Activated CD4-positive, alpha-beta T cell treated with anti-CD3 and anti-CD28 coated beads for 36 hours (primary cell): ENCODE measurements around the gene REC8. TPM values are rescaled to one million over a fixed set of nuclear protein-coding genes. Genes with fewer than 3 reads are reported as not detected.
A peak's percentile ranks its signal among the peaks of the same experiment; 100 is the strongest.

ENCODE experiments used
- ATAC-seq: fragments of 200-7000 bp; cut with Tn5 transposase; one replicate; pipeline ENCODE4 v1.10.0; 2021; ENCODE audit warnings: mild to moderate bottlenecking, moderate library complexity
- CTCF ChIA-PET: fragments of 350-600 bp; sonication (Branson Sonifier 250); formaldehyde crosslinking; loops from one replicate; lab custom pipeline; 2021; ENCODE audit warnings: antibody characterized with exemption; lab: Charles Lee
- POLR2A ChIA-PET: fragments of 350-600 bp; sonication (Branson Sonifier 250); formaldehyde crosslinking; loops from one replicate; lab custom pipeline; 2021; ENCODE audit warnings: antibody characterized with exemption, inconsistent platforms; lab: Charles Lee
- DNase-seq: peaks from one replicate; pipeline ENCODE4 v3.0.0-alpha.2; 2020
- H3K27ac Mint-ChIP-seq: one replicate; pipeline ENCODE4 v1.8.0; 2021; ENCODE audit warnings: mixed read lengths
- H3K27me3 Mint-ChIP-seq: one replicate; pipeline ENCODE4 v1.8.0; 2021; ENCODE audit warnings: mixed read lengths
- H3K36me3 Mint-ChIP-seq: one replicate; pipeline ENCODE4 v1.8.0; 2021; ENCODE audit warnings: low read depth, mixed read lengths
- H3K4me1 Mint-ChIP-seq: one replicate; pipeline ENCODE4 v1.8.0; 2021; ENCODE audit warnings: mixed read lengths
- H3K4me3 Mint-ChIP-seq: one replicate; pipeline ENCODE4 v1.8.0; 2021; ENCODE audit warnings: mild to moderate bottlenecking, moderate library complexity, mixed read lengths
- H3K9me3 Mint-ChIP-seq: one replicate; pipeline ENCODE4 v1.8.0; 2021; ENCODE audit warnings: low read depth, mixed read lengths
- intact Hi-C, 2 experiments: fragments of 100-400 bp; cut with DNase I in 1 of 2; cut with micrococcal nuclease in 1 of 2; formaldehyde crosslinking; loops; one replicate each; pipeline versions ENCODE4 v1.14.2 to v1.15.1; 2022 to 2024; cut with DNase I, micrococcal nuclease
- total RNA-seq, 2 experiments: library from RNA; stranded (reverse); gene quantifications; one replicate each; pipeline ENCODE4 v1.2.3, GENCODE V29; 2021

Gene REC8
- total RNA-seq, 2 experiments from 2014 or later: 25.6 to 27.7 TPM

DNA sequence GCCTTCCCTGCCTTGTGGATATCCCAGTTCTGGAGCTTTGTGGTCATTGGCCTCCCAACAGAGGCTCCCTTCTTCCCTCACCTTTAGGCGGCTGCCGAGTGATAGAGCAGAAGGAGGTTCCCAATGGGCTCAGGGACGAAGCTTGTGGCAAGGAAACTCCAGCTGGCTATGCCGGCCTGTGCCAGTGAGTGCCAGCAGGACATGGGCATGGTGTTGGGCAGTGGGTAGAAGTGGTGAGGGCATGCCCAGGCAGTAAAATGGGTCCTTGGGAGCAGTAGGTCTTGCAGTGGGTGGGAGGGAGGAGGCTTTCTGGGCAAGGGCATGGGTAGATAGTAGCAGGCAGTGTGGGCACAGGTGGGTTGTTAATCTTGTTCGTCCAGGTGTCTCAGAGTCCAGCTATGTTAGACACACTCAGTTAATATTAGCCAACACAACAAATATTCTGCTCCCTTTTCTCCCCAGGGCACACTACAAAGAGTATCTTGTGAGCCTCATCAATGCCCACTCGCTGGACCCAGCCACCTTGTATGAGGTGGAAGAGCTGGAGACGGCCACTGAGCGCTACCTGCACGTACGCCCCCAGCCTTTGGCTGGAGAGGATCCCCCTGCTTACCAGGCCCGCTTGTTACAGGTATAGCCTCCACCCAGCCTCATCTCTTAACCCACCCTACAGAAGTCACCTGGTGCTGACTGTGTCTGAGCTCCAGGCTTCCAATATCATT, 11.9 kb upstream of the REC8 start:
- ChIA-PET POLR2A (interaction anchor here (1.2 to 3.6 kb wide), 8 partner anchors 9 to 79 kb away, joined by 3 to 36 read pairs (median 7); partner anchors contain the start of genes CHMP4A, DCAF11, EMC9 and NRL), CTCF (interaction anchor here (0.6 to 3.6 kb wide), 15 partner anchors 9 to 147 kb away, joined by 3 to 43 read pairs (median 14); partner anchors contain the start of genes CIDEB, DCAF11, EMC9 and NRL)
- intact Hi-C loops: loop anchor here in 1 of 2 experiments (2.0 kb wide), 1 partner anchor 145 kb away; no protein-coding TSS in a partner anchor
- DNase-seq (no peak), ATAC-seq (no peak)
- no peaks in the 10 kb centered on the region for H3K9me3 Mint-ChIP-seq
- peaks cover 71% of the 10 kb centered on the region for H3K36me3 Mint-ChIP-seq
- no peak overlapping the region for H3K4me3 Mint-ChIP-seq
- peaks cover 32% of the 10 kb centered on the region for H3K4me1 Mint-ChIP-seq
- H3K27me3 Mint-ChIP-seq: no peaks in the 10 kb centered on the region
- H3K27ac Mint-ChIP-seq: peak overlapping the region; percentile 97

DNA sequence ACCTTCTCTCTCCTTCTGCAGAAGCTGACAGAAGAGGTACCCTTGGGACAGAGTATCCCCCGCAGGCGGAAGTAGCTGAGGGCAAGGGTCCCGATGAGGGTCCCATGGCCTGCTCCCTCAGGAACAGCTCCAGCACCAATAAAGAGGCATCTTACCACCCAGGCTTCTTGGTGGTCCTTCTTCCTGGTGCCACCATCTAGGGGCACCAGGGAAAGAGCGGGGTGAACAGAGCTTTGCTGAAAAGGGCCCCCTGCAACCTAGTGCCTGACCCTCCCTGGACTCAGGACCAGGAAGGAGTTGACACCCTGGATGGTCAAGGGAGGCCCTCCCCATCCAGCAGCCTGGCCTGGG, 11.4 kb upstream of the REC8 start:
- CTCF ChIA-PET: interaction anchor here (0.6 to 3.6 kb wide), 27 partner anchors 8 to 172 kb away, joined by 3 to 43 read pairs (median 6); partner anchors contain the start of genes CIDEB, DCAF11, DHRS4L2 and EMC9
- Mint-ChIP-seq H3K27me3 (no peaks in the 10 kb centered on the region), H3K36me3 (peaks cover 72% of the 10 kb centered on the region), H3K9me3 (no peaks in the 10 kb centered on the region), H3K27ac (peak overlapping the region; percentile 97), H3K4me3 (peak overlapping the region; percentile 84), H3K4me1 (peaks cover 35% of the 10 kb centered on the region)
- DNase-seq: no peak
- ATAC-seq: no peak
- intact Hi-C loops: loop anchor here in 1 of 2 experiments (2.0 kb wide), 1 partner anchor 146 kb away; no protein-coding TSS in a partner anchor
- POLR2A ChIA-PET: interaction anchor here (0.6 to 3.6 kb wide), 13 partner anchors 9 to 80 kb away, joined by 3 to 36 read pairs (median 5); partner anchors contain the start of genes CHMP4A, DCAF11, EMC9 and MDP1

DNA sequence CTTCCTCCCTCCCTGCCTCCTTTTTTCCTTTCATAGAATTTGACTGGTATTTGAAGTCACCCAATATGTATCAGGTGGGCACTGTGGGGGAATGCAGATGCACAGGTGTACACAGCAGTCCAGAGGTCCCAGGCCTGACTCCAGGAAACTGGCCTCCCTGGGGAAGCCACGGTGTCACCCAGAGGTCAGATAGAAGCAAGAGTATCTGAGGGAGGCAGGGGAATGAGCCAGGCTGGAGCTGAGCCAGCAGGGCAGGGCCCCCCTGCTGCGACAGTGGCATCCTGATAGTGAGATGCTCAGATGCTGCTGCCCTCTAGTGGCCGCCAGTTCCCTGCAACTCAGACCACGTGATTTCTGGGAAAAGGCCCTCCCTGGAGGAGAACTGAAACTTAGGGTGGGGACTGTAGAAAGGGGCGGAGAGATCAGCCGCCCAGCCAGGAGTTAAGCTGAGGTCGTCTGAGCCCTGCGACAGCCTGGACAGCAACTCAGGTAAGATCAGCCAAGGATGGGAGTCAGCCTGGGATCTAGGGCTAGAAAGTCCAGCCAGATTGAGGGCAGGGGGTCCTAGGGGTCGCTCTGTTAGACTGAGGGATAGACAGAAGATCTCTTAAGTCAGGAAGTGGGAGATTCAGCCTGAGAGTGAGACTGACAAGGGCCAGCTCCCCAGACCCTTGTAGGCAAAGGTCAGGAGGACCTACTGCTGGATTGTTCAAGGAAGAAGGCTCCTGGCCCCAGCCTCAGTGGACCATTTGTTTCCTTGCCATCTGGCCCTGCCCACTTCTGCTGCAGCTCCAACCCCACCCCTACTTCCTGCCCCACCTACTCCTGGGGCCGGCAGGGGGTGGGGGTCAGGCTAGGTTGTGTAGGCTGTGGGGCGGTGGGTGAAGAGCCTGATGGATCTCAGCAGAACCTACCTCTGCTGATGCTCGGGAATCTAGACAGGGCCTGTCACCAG, 10.8 kb upstream of the REC8 start, which contains the start of gene IRF9:
TSS of gene IRF9 (plus strand) at position 416 of the 955 bp plus-strand sequence. CDS start 880 bp downstream, outside the sequence.
- ChIA-PET CTCF (interaction anchor here (0.6 to 3.6 kb wide), 40 partner anchors 9 to 1066 kb away, joined by 3 to 43 read pairs (median 4); partner anchors contain the start of genes C14orf119, CHMP4A, CIDEB and DCAF11), POLR2A (interaction anchor here (0.6 to 3.6 kb wide), 20 partner anchors 8 to 112 kb away, joined by 3 to 36 read pairs (median 5); partner anchors contain the start of genes CHMP4A, DCAF11, EMC9 and IPO4)
- peak within 1 kb of the TSS; percentile 97 for H3K27ac Mint-ChIP-seq
- DNase-seq (peak; percentile 98), ATAC-seq (peak; percentile 89)
- H3K9me3 Mint-ChIP-seq: no peaks in the 10 kb centered on the region
- H3K4me3 Mint-ChIP-seq: peak within 1 kb of the TSS; percentile 84
- intact Hi-C loops: loop anchor here (1.0 to 2.0 kb wide), 17 partner anchors 14 to 269 kb away; partner anchors contain the start of genes DCAF11 (in 2 of the 2), EMC9 (in 2 of the 2), IPO4 (in 2 of the 2) and NRL (in 2 of the 2)
- H3K36me3 Mint-ChIP-seq: peaks cover 73% of the 10 kb centered on the region
- peaks cover 35% of the 10 kb centered on the region for H3K4me1 Mint-ChIP-seq
- H3K27me3 Mint-ChIP-seq: no peaks in the 10 kb centered on the region

DNA sequence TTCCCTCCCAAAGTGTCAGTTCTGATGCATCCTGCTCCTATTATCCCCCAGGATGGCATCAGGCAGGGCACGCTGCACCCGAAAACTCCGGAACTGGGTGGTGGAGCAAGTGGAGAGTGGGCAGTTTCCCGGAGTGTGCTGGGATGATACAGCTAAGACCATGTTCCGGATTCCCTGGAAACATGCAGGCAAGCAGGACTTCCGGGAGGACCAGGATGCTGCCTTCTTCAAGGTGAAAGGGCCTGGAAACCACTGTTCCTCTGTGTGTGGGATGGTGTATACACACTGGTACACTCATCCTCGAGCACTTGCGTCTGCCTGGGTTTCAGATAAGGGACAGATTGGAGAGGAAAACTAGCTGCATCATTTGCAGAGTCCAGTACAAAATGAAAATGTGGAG, 9.8 kb upstream of the REC8 start:
- Mint-ChIP-seq H3K27ac (peak overlapping the region; percentile 97), H3K27me3 (no peaks in the 10 kb centered on the region), H3K4me3 (peak overlapping the region; percentile 84), H3K4me1 (peaks cover 38% of the 10 kb centered on the region), H3K36me3 (peaks cover 76% of the 10 kb centered on the region), H3K9me3 (no peaks in the 10 kb centered on the region)
- intact Hi-C loops: no loop called here
- CTCF ChIA-PET: interaction anchor here (0.6 to 3.6 kb wide), 22 partner anchors 12 to 623 kb away, joined by 3 to 43 read pairs (median 6); partner anchors contain the start of genes CHMP4A, CIDEB, DCAF11 and EMC9
- DNase-seq (peak; percentile 56), ATAC-seq (peak; percentile 13)
- POLR2A ChIA-PET: interaction anchor here (0.6 to 3.6 kb wide), 15 partner anchors 7 to 111 kb away, joined by 3 to 36 read pairs (median 5); partner anchors contain the start of genes DCAF11, EMC9, IPO4 and NRL

DNA sequence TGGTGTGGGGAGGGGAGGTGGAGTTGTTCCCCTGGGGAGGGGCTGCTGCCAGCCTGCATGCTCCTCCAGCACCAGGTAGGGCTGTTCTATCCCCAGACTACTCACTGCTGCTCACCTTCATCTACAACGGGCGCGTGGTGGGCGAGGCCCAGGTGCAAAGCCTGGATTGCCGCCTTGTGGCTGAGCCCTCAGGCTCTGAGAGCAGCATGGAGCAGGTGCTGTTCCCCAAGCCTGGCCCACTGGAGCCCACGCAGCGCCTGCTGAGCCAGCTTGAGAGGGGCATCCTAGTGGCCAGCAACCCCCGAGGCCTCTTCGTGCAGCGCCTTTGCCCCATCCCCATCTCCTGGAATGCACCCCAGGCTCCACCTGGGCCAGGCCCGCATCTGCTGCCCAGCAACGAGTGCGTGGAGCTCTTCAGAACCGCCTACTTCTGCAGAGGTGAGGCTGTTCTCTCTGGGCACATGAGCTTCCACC, 7.3 kb upstream of the REC8 start:
- Mint-ChIP-seq H3K27ac (peak overlapping the region; percentile 60), H3K4me3 (no peak overlapping the region), H3K27me3 (no peaks in the 10 kb centered on the region), H3K4me1 (peaks cover 47% of the 10 kb centered on the region), H3K36me3 (peaks cover 78% of the 10 kb centered on the region), H3K9me3 (no peaks in the 10 kb centered on the region)
- ATAC-seq (no peak), DNase-seq (no peak)
- POLR2A ChIA-PET: interaction anchor here (1.2 to 1.6 kb wide), 5 partner anchors 9 to 50 kb away, joined by 3 to 4 read pairs (median 3); partner anchors contain the start of genes DCAF11, NRL and PSME1
- CTCF ChIA-PET: interaction anchor here (0.6 to 1.1 kb wide), 2 partner anchors 12 to 575 kb away, joined by 3 read pairs; no protein-coding TSS in a partner anchor
- intact Hi-C loops: no loop called here

DNA sequence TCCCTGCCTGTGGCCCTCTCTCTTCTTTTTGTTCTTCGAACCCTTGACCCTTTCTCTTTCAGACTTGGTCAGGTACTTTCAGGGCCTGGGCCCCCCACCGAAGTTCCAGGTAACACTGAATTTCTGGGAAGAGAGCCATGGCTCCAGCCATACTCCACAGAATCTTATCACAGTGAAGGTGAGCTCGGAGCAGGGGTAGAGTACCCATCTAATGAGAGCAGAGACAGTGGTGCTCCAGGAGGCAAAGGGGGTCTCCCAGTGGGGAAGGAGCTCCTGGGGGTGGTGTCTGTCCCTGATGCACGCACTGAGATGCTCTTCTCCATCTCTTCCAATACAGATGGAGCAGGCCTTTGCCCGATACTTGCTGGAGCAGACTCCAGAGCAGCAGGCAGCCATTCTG, 6.1 kb upstream of the REC8 start:
- CTCF ChIA-PET: interaction anchor here (0.6 to 1.1 kb wide), 2 partner anchors 11 to 153 kb away, joined by 3 read pairs; no protein-coding TSS in a partner anchor
- Mint-ChIP-seq H3K4me1 (peaks cover 48% of the 10 kb centered on the region), H3K4me3 (no peak overlapping the region), H3K9me3 (no peaks in the 10 kb centered on the region), H3K27ac (peak overlapping the region; percentile 43), H3K27me3 (no peaks in the 10 kb centered on the region), H3K36me3 (peaks cover 76% of the 10 kb centered on the region)
- ATAC-seq: no peak
- intact Hi-C loops: no loop called here
- POLR2A ChIA-PET: interaction anchor here (0.6 to 1.3 kb wide), 5 partner anchors 8 to 195 kb away, joined by 3 to 6 read pairs (median 3); no protein-coding TSS in a partner anchor
- no peak for DNase-seq

DNA sequence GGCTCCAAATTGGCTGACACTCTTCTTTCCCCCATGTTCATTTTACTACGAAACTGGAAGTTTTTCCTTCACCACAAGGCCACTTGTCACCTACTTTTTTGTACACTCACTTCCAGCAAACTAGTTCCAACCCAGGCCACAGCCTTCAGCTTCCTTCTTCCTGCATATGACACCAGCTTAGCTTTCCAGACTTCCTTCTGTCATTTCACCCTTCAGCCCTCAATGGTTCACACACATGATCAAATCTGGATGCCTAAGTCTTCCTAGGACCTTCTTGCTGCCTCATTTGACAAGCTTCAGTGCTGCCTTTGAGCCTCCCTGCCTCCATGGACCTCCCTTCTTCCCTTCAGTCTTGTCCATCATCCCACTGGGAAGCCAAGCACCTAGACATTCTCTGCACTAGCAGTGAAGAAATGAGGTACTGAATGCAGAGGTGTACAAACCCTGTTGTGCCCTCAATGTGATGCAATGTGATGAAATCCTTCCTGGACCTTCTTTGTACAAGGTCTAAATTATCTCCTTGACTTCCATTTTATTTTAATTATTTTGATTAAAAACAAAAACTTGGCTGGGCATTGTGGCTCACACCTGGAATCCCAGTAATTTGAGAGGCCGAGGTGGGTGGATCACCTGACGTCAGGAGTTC, 4.3 kb upstream of the REC8 start:
- no peaks in the 10 kb centered on the region for H3K27me3 Mint-ChIP-seq
- H3K27ac Mint-ChIP-seq: peak overlapping the region; percentile 58
- peaks cover 72% of the 10 kb centered on the region for H3K36me3 Mint-ChIP-seq
- CTCF ChIA-PET: no interaction called here
- POLR2A ChIA-PET: interaction anchor here (0.6 kb wide), 1 partner anchor 30 kb away, joined by 8 read pairs; no protein-coding TSS in a partner anchor
- intact Hi-C loops: no loop called here
- no peaks in the 10 kb centered on the region for H3K9me3 Mint-ChIP-seq
- DNase-seq (no peak), ATAC-seq (no peak)
- H3K4me3 Mint-ChIP-seq: no peak overlapping the region
- H3K4me1 Mint-ChIP-seq: peaks cover 52% of the 10 kb centered on the region

DNA sequence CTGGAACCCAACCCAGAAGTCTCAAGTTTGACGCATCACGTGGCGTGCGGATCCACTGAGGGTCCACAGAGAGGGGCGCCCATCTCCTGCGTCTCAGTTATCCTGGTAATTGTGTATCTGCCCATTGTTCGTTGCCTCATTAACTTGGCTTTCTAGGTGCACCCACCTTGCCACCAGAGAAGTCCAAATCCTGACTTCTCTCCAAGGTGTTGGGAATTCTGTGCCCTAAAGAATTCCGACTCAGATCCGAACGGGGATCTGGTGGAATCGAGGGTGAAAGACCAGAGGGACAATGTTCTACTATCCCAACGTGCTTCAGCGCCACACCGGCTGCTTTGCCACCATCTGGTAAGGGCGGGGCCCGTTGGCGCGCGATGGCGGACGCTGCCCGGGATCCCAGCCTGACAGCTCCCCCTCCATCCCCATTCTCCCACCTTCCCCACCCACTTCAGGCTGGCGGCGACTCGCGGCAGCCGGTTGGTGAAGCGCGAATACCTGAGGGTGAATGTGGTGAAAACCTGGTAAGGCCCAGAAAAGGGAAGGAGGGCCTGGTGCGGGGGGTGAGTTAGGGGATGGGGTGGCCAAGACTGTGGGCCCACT, 481 bp downstream of the REC8 start:
- no peak for ATAC-seq
- ChIA-PET CTCF (interaction anchor here (1.4 to 2.8 kb wide), 2 partner anchors 12 to 15 kb away, joined by 4 to 10 read pairs; partner anchors contain the start of genes IPO4 and IRF9), POLR2A (interaction anchor here (1.3 to 1.4 kb wide), 2 partner anchors 10 to 11 kb away, joined by 4 to 5 read pairs; partner anchors contain the start of gene IRF9)
- intact Hi-C loops: loop anchor here in 1 of 2 experiments (2.0 kb wide), 1 partner anchor 16 kb away; the partner anchor contains the start of gene IPO4
- DNase-seq: no peak
- no peaks in the 10 kb centered on the region for H3K9me3 Mint-ChIP-seq
- H3K27me3 Mint-ChIP-seq: no peaks in the 10 kb centered on the region
- H3K4me1 Mint-ChIP-seq: peaks cover 27% of the 10 kb centered on the region
- peaks cover 46% of the 10 kb centered on the region for H3K36me3 Mint-ChIP-seq
- peak overlapping the region; percentile 47 for H3K4me3 Mint-ChIP-seq
- no peak overlapping the region for H3K27ac Mint-ChIP-seq

DNA sequence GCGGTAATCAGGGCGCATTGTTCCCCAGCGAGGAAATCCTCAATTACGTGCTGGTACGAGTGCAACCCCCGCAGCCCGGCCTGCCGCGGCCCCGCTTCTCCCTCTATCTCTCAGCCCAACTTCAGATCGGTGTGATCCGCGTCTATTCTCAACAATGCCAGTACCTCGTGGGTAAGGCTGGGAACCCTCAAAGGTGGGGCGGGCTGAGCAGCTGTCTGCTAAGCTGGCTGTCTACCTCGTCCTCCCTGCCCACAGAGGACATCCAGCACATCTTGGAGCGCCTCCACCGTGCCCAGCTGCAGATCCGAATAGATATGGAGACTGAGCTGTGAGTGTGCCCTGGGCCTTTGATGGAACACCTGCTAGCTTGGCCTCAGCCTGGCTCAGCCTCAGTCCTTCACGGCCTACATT, 996 bp downstream of the REC8 start:
- no peaks in the 10 kb centered on the region for H3K27me3 Mint-ChIP-seq
- H3K4me3 Mint-ChIP-seq: no peak overlapping the region
- no peak overlapping the region for H3K27ac Mint-ChIP-seq
- H3K9me3 Mint-ChIP-seq: no peaks in the 10 kb centered on the region
- H3K4me1 Mint-ChIP-seq: peaks cover 24% of the 10 kb centered on the region
- H3K36me3 Mint-ChIP-seq: peaks cover 44% of the 10 kb centered on the region
- ATAC-seq: no peak
- ChIA-PET POLR2A (interaction anchor here (1.1 to 1.4 kb wide), 3 partner anchors 8 to 12 kb away, joined by 3 to 5 read pairs (median 4); partner anchors contain the start of gene IRF9), CTCF (interaction anchor here (0.9 to 2.8 kb wide), 3 partner anchors 12 to 82 kb away, joined by 3 to 10 read pairs (median 4); partner anchors contain the start of genes IPO4 and IRF9)
- DNase-seq: no peak
- intact Hi-C loops: loop anchor here in 1 of 2 experiments (2.0 kb wide), 1 partner anchor 16 kb away; the partner anchor contains the start of gene IPO4
